Measurements from ENCODE around the gene DYRK1B. TPM values are rescaled to one million over a fixed set of nuclear protein-coding genes. Genes with fewer than 3 reads are reported as not detected.

Gene DYRK1B
- total and polyA plus RNA-seq, 2 donors (not counting 1 experiment from before 2014, with no cell fraction given): 7.7 to 12.2 TPM

DNA sequence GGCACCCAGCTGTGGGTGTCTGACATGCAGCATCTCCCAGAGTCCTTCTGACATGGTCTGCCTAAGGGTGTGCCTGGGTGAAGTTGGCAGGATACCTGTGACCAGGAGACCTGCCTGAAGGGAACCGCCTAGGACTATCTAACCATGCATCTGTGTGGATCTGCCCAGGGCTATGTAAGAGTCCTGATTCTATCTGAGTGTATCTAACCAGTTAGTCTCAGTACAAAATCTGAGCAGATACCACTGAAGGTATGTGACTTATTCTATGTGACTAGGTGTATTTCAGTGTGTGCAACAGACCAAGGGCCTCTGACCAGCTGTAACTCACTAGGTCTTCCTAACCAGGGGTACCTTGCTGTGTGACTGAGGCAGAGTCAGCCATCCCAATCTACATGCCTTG is 40.4 kb upstream of the DYRK1B start:
- no peak overlapping the region for H2AFZ ChIP-seq (ENCODE audit: low read length)
- no peak overlapping the region for H3K4me2 ChIP-seq (ENCODE audit: extremely low read depth, insufficient read depth, low read length)
- no peak for DNase-seq (ENCODE audit: low read depth in 2 of 2)

DNA sequence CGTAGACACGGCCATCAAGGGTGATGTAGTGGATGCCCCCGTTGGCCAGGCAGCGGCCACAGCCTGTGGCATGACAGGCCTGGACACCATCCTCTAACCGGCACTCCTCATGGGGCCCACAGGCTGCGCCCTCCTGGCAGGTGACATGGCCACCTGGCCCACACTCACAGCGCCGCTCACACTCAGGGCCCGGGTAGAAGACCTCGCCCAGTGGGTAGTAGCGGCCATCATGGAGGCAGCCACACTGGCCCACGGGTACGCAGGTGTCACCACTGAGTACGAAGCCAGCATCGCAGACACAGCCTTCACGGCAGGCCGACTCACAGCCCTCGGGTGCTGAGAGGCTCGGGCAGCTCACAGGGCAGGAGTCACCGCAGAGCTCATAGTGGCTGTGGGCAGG is 39.4 kb upstream of the DYRK1B start:
- Histone ChIP-seq H3K36me3 (ENCODE audit: control insufficient read depth, insufficient read depth, low read length) (no peaks in the 10 kb centered on the region), H3K27me3 (ENCODE audit: control insufficient read depth, insufficient read depth, low read length) (no peaks in the 10 kb centered on the region), H3K4me1 (ENCODE audit: control insufficient read depth, extremely low read depth, insufficient read depth, low read length) (no peaks in the 10 kb centered on the region), H3K9me3 (ENCODE audit: control insufficient read depth, insufficient read depth, low read depth, low read length) (no peaks in the 10 kb centered on the region), H3K9ac (ENCODE audit: insufficient read depth, low read length) (no peak overlapping the region), H3K79me2 (ENCODE audit: control insufficient read depth, insufficient read depth, low read length) (no peaks in the 10 kb centered on the region), H3K4me2 (ENCODE audit: extremely low read depth, insufficient read depth, low read length) (no peak overlapping the region), H2AFZ (ENCODE audit: low read length) (no peak overlapping the region), H4K20me1 (ENCODE audit: control insufficient read depth, extremely low read depth, insufficient read depth, low read length) (no peaks in the 10 kb centered on the region), H3K4me3 (replicated peaks in 1 of 4; ENCODE audit: control extremely low read depth in 1 of 4, insufficient read depth in 1 of 4, low read depth in 3 of 4, low read length in 4 of 4) (no peak overlapping the region), H3K27ac (ENCODE audit: insufficient read depth, low read length) (no peak overlapping the region)
- no peak for DNase-seq (ENCODE audit: low read depth in 2 of 2)
- TF ChIP-seq, protein P1, sequence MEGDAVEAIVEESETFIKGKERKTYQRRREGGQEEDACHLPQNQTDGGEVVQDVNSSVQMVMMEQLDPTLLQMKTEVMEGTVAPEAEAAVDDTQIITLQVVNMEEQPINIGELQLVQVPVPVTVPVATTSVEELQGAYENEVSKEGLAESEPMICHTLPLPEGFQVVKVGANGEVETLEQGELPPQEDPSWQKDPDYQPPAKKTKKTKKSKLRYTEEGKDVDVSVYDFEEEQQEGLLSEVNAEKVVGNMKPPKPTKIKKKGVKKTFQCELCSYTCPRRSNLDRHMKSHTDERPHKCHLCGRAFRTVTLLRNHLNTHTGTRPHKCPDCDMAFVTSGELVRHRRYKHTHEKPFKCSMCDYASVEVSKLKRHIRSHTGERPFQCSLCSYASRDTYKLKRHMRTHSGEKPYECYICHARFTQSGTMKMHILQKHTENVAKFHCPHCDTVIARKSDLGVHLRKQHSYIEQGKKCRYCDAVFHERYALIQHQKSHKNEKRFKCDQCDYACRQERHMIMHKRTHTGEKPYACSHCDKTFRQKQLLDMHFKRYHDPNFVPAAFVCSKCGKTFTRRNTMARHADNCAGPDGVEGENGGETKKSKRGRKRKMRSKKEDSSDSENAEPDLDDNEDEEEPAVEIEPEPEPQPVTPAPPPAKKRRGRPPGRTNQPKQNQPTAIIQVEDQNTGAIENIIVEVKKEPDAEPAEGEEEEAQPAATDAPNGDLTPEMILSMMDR (conservative IDR thresholded peaks at IDR 0.05 in 1 of 2, IDR thresholded peaks at IDR 0.05 in 1 of 2; ENCODE audit: low read depth in 1 of 2, low read length in 2 of 2): no peak
- TF ChIP-seq EZH2 (IDR thresholded peaks at IDR 0.05; ENCODE audit: low read length, missing control alignments): no peak

More for the DNA sequence above, 40.4 kb upstream of the DYRK1B start:
- no peak overlapping the region for H3K27ac ChIP-seq (ENCODE audit: insufficient read depth, low read length)
- H4K20me1 ChIP-seq (ENCODE audit: control insufficient read depth, extremely low read depth, insufficient read depth, low read length): no peaks in the 10 kb centered on the region
- H3K27me3 ChIP-seq (ENCODE audit: control insufficient read depth, insufficient read depth, low read length): no peaks in the 10 kb centered on the region
- H3K9me3 ChIP-seq (ENCODE audit: control insufficient read depth, insufficient read depth, low read depth, low read length): no peaks in the 10 kb centered on the region
- H3K4me1 ChIP-seq (ENCODE audit: control insufficient read depth, extremely low read depth, insufficient read depth, low read length): no peaks in the 10 kb centered on the region
- no peaks in the 10 kb centered on the region for H3K36me3 ChIP-seq (ENCODE audit: control insufficient read depth, insufficient read depth, low read length)
- no peak for TF ChIP-seq EZH2 (IDR thresholded peaks at IDR 0.05; ENCODE audit: low read length, missing control alignments)
- TF ChIP-seq, protein P1 (conservative IDR thresholded peaks at IDR 0.05 in 1 of 2, IDR thresholded peaks at IDR 0.05 in 1 of 2; ENCODE audit: low read depth in 1 of 2, low read length in 2 of 2): no peak
- no peak overlapping the region for H3K9ac ChIP-seq (ENCODE audit: insufficient read depth, low read length)
- no peaks in the 10 kb centered on the region for H3K79me2 ChIP-seq (ENCODE audit: control insufficient read depth, insufficient read depth, low read length)
- no peak overlapping the region for H3K4me3 ChIP-seq (replicated peaks in 1 of 4; ENCODE audit: control extremely low read depth in 1 of 4, insufficient read depth in 1 of 4, low read depth in 3 of 4, low read length in 4 of 4)

DNA sequence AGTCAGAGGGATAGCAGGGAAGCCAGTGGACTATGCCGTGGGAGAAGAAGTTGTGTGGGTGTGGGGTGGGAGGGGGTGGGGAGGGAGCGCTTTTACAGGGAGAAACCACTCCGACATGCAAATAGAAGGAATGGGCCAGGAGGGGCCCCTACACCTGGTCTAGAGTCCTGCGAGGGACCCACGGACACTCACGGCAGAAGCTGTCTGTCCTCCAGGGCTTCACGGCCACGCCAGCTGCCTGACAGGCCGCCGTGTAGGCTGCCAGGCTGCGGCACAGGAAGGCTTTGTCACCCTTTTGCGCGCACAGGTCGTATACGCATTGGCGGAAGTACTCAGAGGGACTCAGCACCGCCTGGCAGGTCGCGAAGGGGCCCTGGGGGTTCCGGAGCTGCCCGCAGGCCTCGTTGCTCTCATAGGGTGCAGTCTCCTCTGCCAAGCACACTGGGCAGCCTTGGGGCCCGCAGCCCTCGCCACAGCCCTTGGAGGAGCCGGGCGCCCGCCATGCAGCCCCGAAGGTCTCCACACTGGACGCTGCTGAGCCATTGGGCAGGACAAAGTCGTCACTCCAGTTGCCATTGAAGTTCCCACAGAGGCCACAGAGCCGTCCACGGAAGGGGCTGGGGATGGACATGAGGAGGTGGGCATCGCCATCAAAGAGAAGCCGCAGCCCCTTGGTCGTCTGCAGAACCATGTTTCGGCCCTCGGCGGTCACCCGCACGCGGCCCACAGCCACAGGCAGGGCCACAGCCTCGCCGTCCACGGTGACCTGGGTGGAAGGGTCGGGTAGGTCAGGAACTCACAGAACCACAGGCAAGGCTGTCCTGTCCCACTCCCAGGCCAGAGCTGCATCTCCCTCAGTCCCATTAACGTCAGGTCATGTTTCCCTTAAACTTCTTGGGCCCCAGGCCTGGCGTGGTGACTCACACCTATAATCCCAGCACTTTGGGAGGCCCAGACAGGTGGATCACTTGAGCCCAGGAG is 38.2 kb upstream of the DYRK1B start:
- no peak overlapping the region for H3K4me2 ChIP-seq (ENCODE audit: extremely low read depth, insufficient read depth, low read length)
- H2AFZ ChIP-seq (ENCODE audit: low read length): no peak overlapping the region
- H3K27me3 ChIP-seq (ENCODE audit: control insufficient read depth, insufficient read depth, low read length): no peaks in the 10 kb centered on the region
- no peaks in the 10 kb centered on the region for H3K79me2 ChIP-seq (ENCODE audit: control insufficient read depth, insufficient read depth, low read length)
- no peaks in the 10 kb centered on the region for H3K4me1 ChIP-seq (ENCODE audit: control insufficient read depth, extremely low read depth, insufficient read depth, low read length)
- no peak overlapping the region for H3K9ac ChIP-seq (ENCODE audit: insufficient read depth, low read length)
- no peaks in the 10 kb centered on the region for H3K9me3 ChIP-seq (ENCODE audit: control insufficient read depth, insufficient read depth, low read depth, low read length)
- no peaks in the 10 kb centered on the region for H3K36me3 ChIP-seq (ENCODE audit: control insufficient read depth, insufficient read depth, low read length)
- no peak overlapping the region for H3K4me3 ChIP-seq (replicated peaks in 1 of 4; ENCODE audit: control extremely low read depth in 1 of 4, insufficient read depth in 1 of 4, low read depth in 3 of 4, low read length in 4 of 4)
- H4K20me1 ChIP-seq (ENCODE audit: control insufficient read depth, extremely low read depth, insufficient read depth, low read length): no peaks in the 10 kb centered on the region
- TF ChIP-seq, protein P1 (conservative IDR thresholded peaks at IDR 0.05 in 1 of 2, IDR thresholded peaks at IDR 0.05 in 1 of 2; ENCODE audit: low read depth in 1 of 2, low read length in 2 of 2): no peak
- no peak for TF ChIP-seq EZH2 (IDR thresholded peaks at IDR 0.05; ENCODE audit: low read length, missing control alignments)
- no peak for DNase-seq (ENCODE audit: low read depth in 2 of 2)
- H3K27ac ChIP-seq (ENCODE audit: insufficient read depth, low read length): no peak overlapping the region
